Mucosa of descending colon (tissue), 3 donors: ENCODE data around the gene ATP2C2. TPM values are rescaled to one million over a fixed set of nuclear protein-coding genes. Genes with fewer than 3 reads are reported as not detected.

Experiments used
- ATAC-seq: fragments of 200-7000 bp; cut with Tn5 transposase; one replicate; pipeline ENCODE4 v1.9.1; 2020; ENCODE audit warnings: mild to moderate bottlenecking, moderate library complexity
- DNase-seq, 3 donors: peaks; one replicate each; pipeline ENCODE4 v3.0.0-alpha.2; 2020
- H3K36me3 ChIP-seq: fragments of 200-600 bp; one replicate; pipeline ENCODE4 v1.8.0; 2021; ENCODE audit warnings: low read depth, mild to moderate bottlenecking
- H3K4me1 ChIP-seq: fragments of 200-600 bp; one replicate; pipeline ENCODE4 v1.8.0; 2021; ENCODE audit warnings: low read depth, mild to moderate bottlenecking
- H3K4me3 ChIP-seq: fragments of 200-600 bp; one replicate; pipeline ENCODE4 v1.8.0; 2021; ENCODE audit warnings: mild to moderate bottlenecking
- H3K9me3 ChIP-seq: fragments of 200-600 bp; one replicate; pipeline ENCODE4 v1.8.0; 2021; ENCODE audit warnings: mild to moderate bottlenecking
- intact Hi-C, 2 donors: fragments of 100-400 bp; cut with DNase I in 1 of 2; cut with micrococcal nuclease in 1 of 2; formaldehyde crosslinking; loops; one replicate each; pipeline versions ENCODE4 v1.11.0 to v1.11.1; 2022; cut with DNase I, micrococcal nuclease
- total RNA-seq, 3 donors: library from RNA; stranded (reverse); fragmentation: NEBNext Ultra II Directional in 2 of 3; extraction: Animal tissue kit (Norgen Biotek cat#: 25700) in 2 of 3; gene quantifications; one replicate each; pipeline versions ENCODE4 v1.2.1 to v1.2.4, GENCODE V29; 2021 to 2023
- TF ChIP-seq, protein P1 (sequence below): fragments of 200-600 bp; IDR thresholded peaks from one replicate; pipeline ENCODE4 v1.8.0; 2022; ENCODE audit warnings: antibody characterized with exemption, mild to moderate bottlenecking
- donor health status: DM: no; HTN: no; CAD: no; lungs with moderate emphysema.
- donor health status: DM: no; HTN: no; CAD: no.
- donor health status: DM: no; HTN: yes; CAD: no.

The ATP2C2 gene
- total RNA-seq, 3 donors from 2014 or later = 98.8 to 322 (median 159) TPM

DNA sequence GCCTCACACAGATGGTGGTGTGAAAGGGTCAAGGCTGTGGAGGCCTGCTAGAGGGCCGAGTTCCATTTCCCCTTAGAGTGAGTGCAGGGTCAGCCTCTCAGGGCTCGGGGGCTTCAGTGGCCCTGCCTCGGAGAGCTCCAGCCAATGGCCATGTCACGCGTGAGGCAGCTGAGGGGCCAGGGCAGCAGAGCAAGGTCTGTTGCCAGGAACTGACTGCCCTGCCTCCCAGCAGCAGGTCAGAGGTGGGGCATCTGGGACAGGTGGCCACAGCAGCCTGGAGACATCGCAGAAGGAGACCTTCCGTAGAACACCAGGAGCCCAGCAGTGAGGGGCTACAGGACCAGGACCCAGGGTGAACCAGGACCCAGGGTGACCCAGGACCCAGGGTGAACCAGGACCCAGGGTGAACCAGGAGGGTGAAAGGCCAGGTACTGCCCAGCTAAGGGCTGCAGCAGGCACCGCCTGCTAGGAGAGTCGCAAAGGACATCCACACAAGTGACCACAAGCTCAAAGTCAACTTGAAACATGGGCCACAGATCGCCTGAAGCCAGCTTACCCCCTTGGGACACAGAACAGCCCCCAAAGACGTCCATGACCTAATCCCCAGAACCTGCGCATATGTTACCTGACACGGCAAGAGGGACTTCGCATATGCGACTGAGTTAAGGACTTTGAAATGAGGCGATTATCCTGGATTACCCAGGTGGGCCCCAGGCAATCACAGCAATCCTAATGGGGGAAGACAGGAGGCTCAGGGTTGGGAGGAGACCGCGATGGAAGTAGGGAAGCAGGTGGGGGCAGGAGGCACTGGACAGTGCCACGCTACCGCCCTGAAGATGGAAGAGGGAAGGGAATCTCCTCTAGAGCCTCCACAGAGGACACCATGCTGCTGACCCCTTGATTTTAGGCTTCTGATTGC lies 141.0 kb downstream of the ATP2C2 start:
- intact Hi-C loops = no loop called here
- DNase-seq = peak in 1 of 3 donors; percentile 45
- no peak for ATAC-seq
- peaks cover 19% of the 10 kb centered on the region for H3K4me1 ChIP-seq
- H3K4me3 ChIP-seq = no peak overlapping the region
- no peaks in the 10 kb centered on the region for H3K9me3 ChIP-seq
- no peaks in the 10 kb centered on the region for H3K36me3 ChIP-seq
- TF ChIP-seq, protein P1, sequence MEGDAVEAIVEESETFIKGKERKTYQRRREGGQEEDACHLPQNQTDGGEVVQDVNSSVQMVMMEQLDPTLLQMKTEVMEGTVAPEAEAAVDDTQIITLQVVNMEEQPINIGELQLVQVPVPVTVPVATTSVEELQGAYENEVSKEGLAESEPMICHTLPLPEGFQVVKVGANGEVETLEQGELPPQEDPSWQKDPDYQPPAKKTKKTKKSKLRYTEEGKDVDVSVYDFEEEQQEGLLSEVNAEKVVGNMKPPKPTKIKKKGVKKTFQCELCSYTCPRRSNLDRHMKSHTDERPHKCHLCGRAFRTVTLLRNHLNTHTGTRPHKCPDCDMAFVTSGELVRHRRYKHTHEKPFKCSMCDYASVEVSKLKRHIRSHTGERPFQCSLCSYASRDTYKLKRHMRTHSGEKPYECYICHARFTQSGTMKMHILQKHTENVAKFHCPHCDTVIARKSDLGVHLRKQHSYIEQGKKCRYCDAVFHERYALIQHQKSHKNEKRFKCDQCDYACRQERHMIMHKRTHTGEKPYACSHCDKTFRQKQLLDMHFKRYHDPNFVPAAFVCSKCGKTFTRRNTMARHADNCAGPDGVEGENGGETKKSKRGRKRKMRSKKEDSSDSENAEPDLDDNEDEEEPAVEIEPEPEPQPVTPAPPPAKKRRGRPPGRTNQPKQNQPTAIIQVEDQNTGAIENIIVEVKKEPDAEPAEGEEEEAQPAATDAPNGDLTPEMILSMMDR = no peak

DNA sequence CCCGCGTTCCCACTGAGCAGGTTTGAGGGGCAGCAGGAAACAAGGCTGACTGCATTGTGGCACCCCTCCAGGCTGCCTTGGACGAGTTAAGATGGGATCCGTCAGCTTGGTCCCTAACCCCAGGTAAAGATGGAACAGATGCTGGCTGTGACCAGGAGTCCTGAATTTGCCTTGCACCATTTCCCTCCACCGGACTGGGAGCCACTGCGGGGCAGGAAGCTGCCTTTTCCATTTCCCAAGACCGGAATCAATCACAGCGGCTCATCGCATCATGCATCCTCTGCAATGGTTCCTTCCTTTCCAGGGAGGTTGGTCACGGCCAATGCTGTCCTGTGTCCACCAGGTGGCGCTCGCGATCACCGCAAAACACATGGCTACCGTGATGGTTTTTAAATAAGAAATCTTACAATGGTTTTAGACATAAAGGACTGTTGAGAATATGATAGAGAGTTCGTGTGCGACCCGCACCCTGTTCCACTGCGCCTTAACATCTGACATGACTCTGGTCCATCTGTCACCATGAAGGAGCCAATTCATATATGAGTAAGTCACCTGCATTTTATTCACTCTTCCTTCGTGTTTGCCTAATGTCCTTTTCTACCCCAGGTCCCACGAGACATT lies 143.0 kb downstream of the ATP2C2 start:
- peak; percentile 87 to 90 (median 88) for DNase-seq
- peak; percentile 84 for ATAC-seq
- intact Hi-C loops = loop anchor here (5.0 to 10.0 kb wide), 2 partner anchors 111 to 214 kb away; no protein-coding TSS in a partner anchor
- H3K4me1 ChIP-seq = peaks cover 12% of the 10 kb centered on the region
- H3K36me3 ChIP-seq = no peaks in the 10 kb centered on the region
- H3K9me3 ChIP-seq = no peaks in the 10 kb centered on the region
- TF ChIP-seq, protein P1 = peak; percentile 89
- H3K4me3 ChIP-seq = no peak overlapping the region

DNA sequence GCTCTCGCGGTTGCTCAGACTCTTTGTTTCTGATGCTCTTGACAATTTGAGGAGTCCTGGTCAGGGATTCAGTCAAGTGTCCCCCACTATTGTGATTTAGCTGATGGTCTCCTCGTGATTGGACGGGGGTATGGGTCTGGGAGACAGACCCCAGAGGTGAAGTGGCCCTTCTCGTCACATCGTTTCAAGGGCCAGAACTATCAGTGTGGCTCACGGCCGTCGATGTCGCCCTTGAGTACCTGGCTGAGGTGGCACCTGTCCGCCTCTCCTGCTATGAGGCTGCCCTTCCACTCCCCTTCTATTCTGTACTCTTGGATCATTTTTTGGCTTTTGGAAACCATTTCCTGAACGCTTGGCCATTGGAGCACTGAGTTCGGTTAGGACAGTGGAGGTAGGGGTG lies 143.5 kb downstream of the ATP2C2 start:
- TF ChIP-seq, protein P1 = no peak
- DNase-seq (peak in 1 of 3 donors; percentile 42), ATAC-seq (no peak)
- H3K9me3 ChIP-seq = no peaks in the 10 kb centered on the region
- H3K36me3 ChIP-seq = no peaks in the 10 kb centered on the region
- peaks cover 12% of the 10 kb centered on the region for H3K4me1 ChIP-seq
- intact Hi-C loops = loop anchor here (5.0 to 10.0 kb wide), 2 partner anchors 110 to 213 kb away; no protein-coding TSS in a partner anchor
- no peak overlapping the region for H3K4me3 ChIP-seq

DNA sequence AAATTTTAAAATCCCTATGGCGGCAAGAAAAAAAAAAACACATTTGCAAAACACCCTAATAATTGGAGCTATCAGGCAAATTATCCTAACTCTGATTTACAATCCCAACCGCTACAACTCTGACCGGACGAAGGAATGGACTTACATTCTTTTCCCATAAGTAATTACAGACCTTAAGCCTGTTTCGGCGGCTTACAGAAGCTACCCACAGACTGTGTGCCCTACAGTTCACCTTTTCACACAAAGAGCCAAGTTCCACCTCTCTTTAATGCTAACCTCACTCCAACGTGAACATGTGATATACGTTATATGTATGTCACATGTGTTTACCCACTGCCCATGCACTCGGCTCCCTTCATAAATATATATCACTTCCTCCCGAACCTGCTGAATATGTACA lies 144.8 kb downstream of the ATP2C2 start:
- TF ChIP-seq, protein P1 = no peak
- Histone ChIP-seq H3K4me1 (peaks cover 12% of the 10 kb centered on the region), H3K4me3 (no peak overlapping the region), H3K36me3 (no peaks in the 10 kb centered on the region), H3K9me3 (no peaks in the 10 kb centered on the region)
- intact Hi-C loops = loop anchor here (5.0 to 10.0 kb wide), 2 partner anchors 109 to 212 kb away; no protein-coding TSS in a partner anchor
- no peak for DNase-seq
- ATAC-seq = no peak

DNA sequence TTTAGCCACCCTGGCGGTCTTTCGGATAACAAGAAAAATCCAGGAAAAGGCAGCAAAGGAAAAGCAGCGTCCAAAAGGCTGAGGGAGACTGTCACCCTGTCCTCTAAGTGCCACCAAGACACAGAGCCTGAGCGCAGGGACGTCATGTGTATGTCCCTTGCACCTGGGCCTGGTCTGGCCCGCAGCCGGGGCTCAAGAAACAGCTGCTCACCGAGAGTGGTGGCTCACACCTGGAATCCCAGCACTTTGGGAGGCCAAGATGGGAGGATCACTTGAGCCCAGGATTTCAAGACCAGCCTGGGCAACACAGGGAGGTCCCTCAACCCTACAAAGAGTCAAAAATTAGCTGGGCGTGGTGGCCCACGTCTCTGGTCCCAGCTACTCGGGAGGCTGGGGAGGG lies 145.3 kb downstream of the ATP2C2 start:
- TF ChIP-seq, protein P1 = no peak
- peak in 1 of 3 donors; percentile 27 for DNase-seq
- intact Hi-C loops = loop anchor here (5.0 to 10.0 kb wide), 2 partner anchors 109 to 211 kb away; no protein-coding TSS in a partner anchor

More for the DNA sequence above, 145.3 kb downstream of the ATP2C2 start:
- peaks cover 12% of the 10 kb centered on the region for H3K4me1 ChIP-seq
- no peaks in the 10 kb centered on the region for H3K9me3 ChIP-seq
- no peak for ATAC-seq
- H3K36me3 ChIP-seq = no peaks in the 10 kb centered on the region
- no peak overlapping the region for H3K4me3 ChIP-seq

Other genes starting within 250 kb of the ATP2C2 start
- 10 to 100 TPM in 2 of 3 donors, 1 to 10 TPM in 1; 7.2 to 21.3 (median 11.0) TPM for gene HSDL1, start 223.4 kb upstream of the ATP2C2 start, total RNA-seq
- under 1 TPM in 1 of 3 donors, not detected in 2; 0.95 TPM for gene DNAAF1, start 223.2 kb upstream of the ATP2C2 start, total RNA-seq
- 10 to 100 TPM; 35.0 to 49.7 (median 42.2) TPM for gene TAF1C, start 181.5 kb upstream of the ATP2C2 start, total RNA-seq
- gene ADAD2, start 177.4 kb upstream of the ATP2C2 start, total RNA-seq = under 1 TPM; 0.14 to 0.41 (median 0.26) TPM
- gene KCNG4, start 128.5 kb upstream of the ATP2C2 start, total RNA-seq = not detected
- 10 to 100 TPM in 2 of 3 donors, 1 to 10 TPM in 1; 7.5 to 30.5 (median 10.9) TPM for gene WFDC1, start 73.7 kb upstream of the ATP2C2 start, total RNA-seq
- gene MEAK7, start 136.1 kb downstream of the ATP2C2 start, total RNA-seq = 10 to 100 TPM; 18.4 to 23.9 (median 22.2) TPM
- 100 to 1,000 TPM in 1 of 3 donors, 10 to 100 TPM in 2; 52.8 to 120 (median 56.8) TPM for gene COTL1, start 249.5 kb downstream of the ATP2C2 start, total RNA-seq